Measurements from ENCODE around the gene SCP2D1. TPM values are rescaled to one million over a fixed set of nuclear protein-coding genes. Genes with fewer than 3 reads are reported as not detected.

The SCP2D1 gene
- total RNA-seq, 1 experiment from 2014 or later, result not detected

GRCh38 chr20:18815194-18815942, 1.8 kb downstream of the SCP2D1 start:
- no peak overlapping the region for H3K27ac ChIP-seq (ENCODE audit: low read length)
- no TSS peak for BruUV-seq (replicated peaks)

GRCh38 chr20:18822832-18823231, 9.2 kb downstream of the SCP2D1 start:
- CTCF ChIA-PET, result no interaction called here
- Histone ChIP-seq H4K20me1 (ENCODE audit: low read length) (no peaks in the 10 kb centered on the region), H3K9ac (ENCODE audit: low read length) (no peak overlapping the region), H3K36me3 (ENCODE audit: low read depth, low read length) (no peaks in the 10 kb centered on the region), H3K27ac (ENCODE audit: low read length) (no peak overlapping the region), H3K4me3 (ENCODE audit: low read length) (no peak overlapping the region), H3K27me3 (ENCODE audit: low read length) (peaks cover 46% of the 10 kb centered on the region), H3K4me2 (ENCODE audit: low read length) (no peak overlapping the region), H3K4me1 (ENCODE audit: insufficient read depth, low read length) (no peaks in the 10 kb centered on the region), H3K9me2 (replicated peaks; ENCODE audit: low read length) (no peaks in the 10 kb centered on the region), H2AFZ (ENCODE audit: low read length) (no peak overlapping the region), H3K9me3 (ENCODE audit: low read length) (no peaks in the 10 kb centered on the region), H3F3A (ENCODE audit: low read length, unreplicated experiment) (no peaks in the 10 kb centered on the region), H3K79me2 (ENCODE audit: low read length) (no peaks in the 10 kb centered on the region)
- no TSS peak for BruUV-seq (replicated peaks)
- ATAC-seq (no peak), DNase-seq (no peak)
- POLR2A ChIA-PET (ENCODE audit: unreplicated experiment), result no interaction called here
- TF ChIP-seq CTCF (conservative IDR thresholded peaks at IDR 0.05; ENCODE audit: low read depth, low read length) (no peak), EZH2phosphoT487 (IDR thresholded peaks at IDR 0.05; ENCODE audit: borderline replicate concordance, low read length) (no peak), EZH2 (IDR thresholded peaks at IDR 0.05; ENCODE audit: low read length, unreplicated experiment) (no peak)
- intact Hi-C loops (cut with micrococcal nuclease), result no loop called here

More at GRCh38 chr20:18815194-18815942, 1.8 kb downstream of the SCP2D1 start:
- TF ChIP-seq EZH2phosphoT487 (IDR thresholded peaks at IDR 0.05; ENCODE audit: borderline replicate concordance, low read length), result no peak
- TF ChIP-seq EZH2 (IDR thresholded peaks at IDR 0.05; ENCODE audit: low read length, unreplicated experiment), result no peak
- TF ChIP-seq CTCF (conservative IDR thresholded peaks at IDR 0.05; ENCODE audit: low read depth, low read length), result no peak
- Histone ChIP-seq H3K9me2 (replicated peaks; ENCODE audit: low read length) (no peaks in the 10 kb centered on the region), H3K4me1 (ENCODE audit: insufficient read depth, low read length) (no peaks in the 10 kb centered on the region), H3K27me3 (ENCODE audit: low read length) (peaks cover 67% of the 10 kb centered on the region), H3K36me3 (ENCODE audit: low read depth, low read length) (no peaks in the 10 kb centered on the region), H3K79me2 (ENCODE audit: low read length) (no peaks in the 10 kb centered on the region), H3K9me3 (ENCODE audit: low read length) (no peaks in the 10 kb centered on the region), H2AFZ (ENCODE audit: low read length) (no peak overlapping the region), H3K4me3 (ENCODE audit: low read length) (no peak overlapping the region), H3K9ac (ENCODE audit: low read length) (no peak overlapping the region), H3K4me2 (ENCODE audit: low read length) (no peak overlapping the region), H4K20me1 (ENCODE audit: low read length) (no peaks in the 10 kb centered on the region), H3F3A (ENCODE audit: low read length, unreplicated experiment) (no peaks in the 10 kb centered on the region)
- intact Hi-C loops (cut with micrococcal nuclease), result no loop called here
- ChIA-PET CTCF (no interaction called here), POLR2A (ENCODE audit: unreplicated experiment) (no interaction called here)
- ATAC-seq (no peak), DNase-seq (no peak)

- H3K4me3 ChIP-seq (ENCODE audit: low read length), result no peak overlapping the region
- no peaks in the 10 kb centered on the region for H3F3A ChIP-seq (ENCODE audit: low read length, unreplicated experiment)
- no peaks in the 10 kb centered on the region for H3K9me2 ChIP-seq (replicated peaks; ENCODE audit: low read length)
- DNase-seq, result peak; percentile 8
- intact Hi-C loops (cut with micrococcal nuclease), result no loop called here
- no peak for ATAC-seq
- H3K9ac ChIP-seq (ENCODE audit: low read length), result no peak overlapping the region
- H3K9me3 ChIP-seq (ENCODE audit: low read length), result no peaks in the 10 kb centered on the region
- TF ChIP-seq CTCF (conservative IDR thresholded peaks at IDR 0.05; ENCODE audit: low read depth, low read length), result no peak
- no peak for TF ChIP-seq EZH2phosphoT487 (IDR thresholded peaks at IDR 0.05; ENCODE audit: borderline replicate concordance, low read length)
- no peak for TF ChIP-seq EZH2 (IDR thresholded peaks at IDR 0.05; ENCODE audit: low read length, unreplicated experiment)
- no peaks in the 10 kb centered on the region for H3K4me1 ChIP-seq (ENCODE audit: insufficient read depth, low read length)
- no peaks in the 10 kb centered on the region for H3K36me3 ChIP-seq (ENCODE audit: low read depth, low read length)
- peaks cover 39% of the 10 kb centered on the region for H3K27me3 ChIP-seq (ENCODE audit: low read length)
- no peak overlapping the region for H3K4me2 ChIP-seq (ENCODE audit: low read length)
- no peaks in the 10 kb centered on the region for H3K79me2 ChIP-seq (ENCODE audit: low read length)
- no peaks in the 10 kb centered on the region for H4K20me1 ChIP-seq (ENCODE audit: low read length)
- CTCF ChIA-PET, result no interaction called here
- H3K27ac ChIP-seq (ENCODE audit: low read length), result no peak overlapping the region
- POLR2A ChIA-PET (ENCODE audit: unreplicated experiment), result no interaction called here
- no peak overlapping the region for H2AFZ ChIP-seq (ENCODE audit: low read length)
- no TSS peak for BruUV-seq (replicated peaks)
Measured at GRCh38 chr20:18831830-18832499, 18.4 kb downstream of the SCP2D1 start.

All from PC-3 (cell line).